Measurements from ENCODE around the gene C12orf43. TPM values are rescaled to one million over a fixed set of nuclear protein-coding genes. Genes with fewer than 3 reads are reported as not detected.

The C12orf43 gene
- total RNA-seq, 2 donors from 2014 or later = 6.7 to 11.5 TPM

- Histone ChIP-seq H3K27me3 (no peaks in the 10 kb centered on the region), H3K36me3 (replicated peaks in 1 of 2; ENCODE audit: insufficient read depth in 1 of 2, low read depth in 2 of 2) (peaks cover 5 to 10% of the 10 kb centered on the region in 2 donors), H3K4me3 (no peak overlapping the region), H3K4me1 (peaks cover 9% of the 10 kb centered on the region), H3K9me3 (no peaks in the 10 kb centered on the region), H3K27ac (no peak overlapping the region)
- 87 to 95% methylated on average over 2 of the region's 2 CpGs for WGBS, 2 donors
- no peak for DNase-seq
- ATAC-seq = no peak
- no peak for TF ChIP-seq CTCF (IDR thresholded peaks at IDR 0.05)
- no peak for TF ChIP-seq POLR2A (IDR thresholded peaks at IDR 0.05)
- intact Hi-C loops (cut with DNase I) = no loop called here
Observed at GRCh38 chr12:120994589-120995337, 21.5 kb downstream of the C12orf43 start.

- ATAC-seq = no peak
Observed at GRCh38 chr12:120994059-120994458, 22.2 kb downstream of the C12orf43 start.

GRCh38 chr12:120993496-120993895, 22.8 kb downstream of the C12orf43 start:
- no peaks in the 10 kb centered on the region for H3K27me3 ChIP-seq
- WGBS, 2 donors = 92 to 93% methylated on average over 10 to 11 of the region's 11 CpGs
- H3K27ac ChIP-seq = no peak overlapping the region
- no peak for DNase-seq
- no peak overlapping the region for H3K4me3 ChIP-seq
- intact Hi-C loops (cut with DNase I) = no loop called here
- H3K9me3 ChIP-seq = no peaks in the 10 kb centered on the region
- H3K36me3 ChIP-seq (replicated peaks in 1 of 2; ENCODE audit: insufficient read depth in 1 of 2, low read depth in 2 of 2) = peaks cover 5 to 10% of the 10 kb centered on the region in 2 donors
- H3K4me1 ChIP-seq = no peaks in the 10 kb centered on the region
- no peak for ATAC-seq
- TF ChIP-seq POLR2A (IDR thresholded peaks at IDR 0.05) (no peak), CTCF (IDR thresholded peaks at IDR 0.05) (no peak)

More at GRCh38 chr12:120994059-120994458, 22.2 kb downstream of the C12orf43 start:
- no peaks in the 10 kb centered on the region for H3K27me3 ChIP-seq
- intact Hi-C loops (cut with DNase I) = no loop called here
- H3K9me3 ChIP-seq = no peaks in the 10 kb centered on the region
- TF ChIP-seq POLR2A (IDR thresholded peaks at IDR 0.05) = no peak
- no peak for TF ChIP-seq CTCF (IDR thresholded peaks at IDR 0.05)
- no peak for DNase-seq
- no peak overlapping the region for H3K27ac ChIP-seq
- H3K4me3 ChIP-seq = no peak overlapping the region
- H3K4me1 ChIP-seq = peaks cover 2% of the 10 kb centered on the region
- H3K36me3 ChIP-seq (replicated peaks in 1 of 2; ENCODE audit: insufficient read depth in 1 of 2, low read depth in 2 of 2) = peaks cover 5 to 10% of the 10 kb centered on the region in 2 donors
- 86 to 92% methylated on average over 7 to 12 of the region's 15 CpGs for WGBS, 2 donors

GRCh38 chr12:120992989-120993388, 23.3 kb downstream of the C12orf43 start:
- Histone ChIP-seq H3K27me3 (no peaks in the 10 kb centered on the region), H3K9me3 (no peaks in the 10 kb centered on the region), H3K4me3 (no peak overlapping the region), H3K27ac (no peak overlapping the region), H3K36me3 (replicated peaks in 1 of 2; ENCODE audit: insufficient read depth in 1 of 2, low read depth in 2 of 2) (peaks cover 5 to 10% of the 10 kb centered on the region in 2 donors), H3K4me1 (no peaks in the 10 kb centered on the region)
- 88 to 100% methylated on average over 1 of the region's 1 CpG for WGBS, 2 donors
- TF ChIP-seq POLR2A (IDR thresholded peaks at IDR 0.05) = no peak
- TF ChIP-seq CTCF (IDR thresholded peaks at IDR 0.05) = no peak
- intact Hi-C loops (cut with DNase I) = no loop called here
- DNase-seq (no peak), ATAC-seq (no peak)

GRCh38 chr12:120991965-120992364, 24.3 kb downstream of the C12orf43 start:
- Histone ChIP-seq H3K4me3 (no peak overlapping the region), H3K36me3 (replicated peaks in 1 of 2; ENCODE audit: insufficient read depth in 1 of 2, low read depth in 2 of 2) (peaks cover 5 to 10% of the 10 kb centered on the region in 2 donors), H3K27me3 (no peaks in the 10 kb centered on the region), H3K4me1 (no peaks in the 10 kb centered on the region), H3K27ac (no peak overlapping the region), H3K9me3 (no peaks in the 10 kb centered on the region)
- DNase-seq = no peak
- ATAC-seq = no peak
- TF ChIP-seq POLR2A (IDR thresholded peaks at IDR 0.05) (no peak), CTCF (IDR thresholded peaks at IDR 0.05) (no peak)
- intact Hi-C loops (cut with DNase I) = no loop called here
